UCSD-AML1 (cell line): ENCODE measurements around the gene RSPH10B.
"Not testable (repeated sequence)": the region's sequence is repeated elsewhere in the genome, so short reads cannot be mapped to it uniquely, and the experiment has no call there.

Experiments
- DNase-seq: peaks from one replicate; lab custom pipeline; 2025; ENCODE audit not compliant: unreplicated experiment; lab: John Stamatoyannopoulos, UW

RSPH10B gene

GRCh38 chr7:5930290-5930689 lies 40.2 kb downstream of the RSPH10B start:
- DNase-seq, result not testable (repeated sequence)

- not testable (repeated sequence) for DNase-seq
These were observed 44.1 kb downstream of the RSPH10B start for GRCh38 chr7:5926263-5926870.

DNA sequence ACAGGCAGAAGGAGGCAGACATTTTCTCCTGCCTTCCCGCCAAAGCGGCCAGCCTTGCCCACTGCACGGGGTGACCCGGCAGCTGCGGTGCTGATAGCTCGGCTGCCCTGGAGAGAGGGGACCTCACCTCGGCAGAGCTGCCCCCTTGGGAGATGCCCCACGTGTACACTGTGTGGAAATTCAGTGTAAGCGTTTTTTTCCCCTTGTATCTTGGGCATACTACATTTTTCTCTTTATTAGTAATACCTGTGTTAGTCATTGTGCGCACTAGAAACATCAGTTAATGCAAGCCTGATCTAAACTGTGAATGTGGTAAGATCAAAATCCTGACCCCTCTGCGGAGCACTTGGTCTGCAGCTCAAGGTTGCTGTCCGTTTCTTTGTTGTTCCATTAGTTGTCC lies 45.9 kb downstream of the RSPH10B start:
- not testable (repeated sequence) for DNase-seq

- DNase-seq, result not testable (repeated sequence)
These were observed 46.3 kb downstream of the RSPH10B start for GRCh38 chr7:5924180-5924579.

DNA sequence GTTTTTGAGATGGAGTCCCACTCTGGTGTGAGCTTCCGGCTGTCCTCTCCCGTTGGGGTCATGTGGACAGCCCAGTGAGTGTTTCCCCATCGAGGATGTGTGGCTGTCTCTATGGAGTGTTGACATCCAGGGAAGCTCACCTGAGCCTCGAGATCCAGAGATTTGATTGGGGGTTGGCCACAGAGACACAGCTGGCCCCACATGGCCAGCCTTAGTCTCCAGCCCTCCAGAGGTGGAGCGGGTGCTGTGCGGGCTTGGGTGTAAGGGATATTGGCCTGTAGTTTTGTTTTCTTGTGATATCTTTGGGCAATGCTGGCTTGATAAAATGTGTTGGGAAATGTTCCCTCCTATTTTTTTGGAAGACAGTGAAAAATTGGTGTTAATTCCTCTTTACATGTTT lies 54.0 kb downstream of the RSPH10B start:
- not testable (repeated sequence) for DNase-seq

- not testable (repeated sequence) for DNase-seq
These were observed 61.7 kb downstream of the RSPH10B start for GRCh38 chr7:5908835-5909234.

DNA sequence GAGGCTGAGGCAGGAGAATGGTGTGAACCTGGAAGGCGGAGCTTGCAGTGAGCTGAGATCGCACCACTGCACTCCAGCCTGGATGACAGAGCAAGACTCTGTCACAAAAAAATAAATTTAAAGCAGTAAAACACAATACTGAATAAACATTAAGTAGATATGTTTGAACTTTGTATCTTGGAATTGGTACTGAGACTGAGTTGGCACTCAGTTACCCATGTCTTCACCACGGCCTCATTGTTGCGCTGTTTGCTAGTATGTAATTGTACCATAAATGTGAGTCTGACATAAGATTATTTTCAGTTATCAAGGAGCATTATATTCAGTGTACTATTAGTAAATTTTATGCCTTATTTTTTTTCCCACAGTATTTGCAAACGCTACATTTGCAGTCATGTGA lies 65.8 kb downstream of the RSPH10B start:
- DNase-seq, result not testable (repeated sequence)

GRCh38 chr7:5903002-5903401 lies 67.5 kb downstream of the RSPH10B start:
- not testable (repeated sequence) for DNase-seq

DNA sequence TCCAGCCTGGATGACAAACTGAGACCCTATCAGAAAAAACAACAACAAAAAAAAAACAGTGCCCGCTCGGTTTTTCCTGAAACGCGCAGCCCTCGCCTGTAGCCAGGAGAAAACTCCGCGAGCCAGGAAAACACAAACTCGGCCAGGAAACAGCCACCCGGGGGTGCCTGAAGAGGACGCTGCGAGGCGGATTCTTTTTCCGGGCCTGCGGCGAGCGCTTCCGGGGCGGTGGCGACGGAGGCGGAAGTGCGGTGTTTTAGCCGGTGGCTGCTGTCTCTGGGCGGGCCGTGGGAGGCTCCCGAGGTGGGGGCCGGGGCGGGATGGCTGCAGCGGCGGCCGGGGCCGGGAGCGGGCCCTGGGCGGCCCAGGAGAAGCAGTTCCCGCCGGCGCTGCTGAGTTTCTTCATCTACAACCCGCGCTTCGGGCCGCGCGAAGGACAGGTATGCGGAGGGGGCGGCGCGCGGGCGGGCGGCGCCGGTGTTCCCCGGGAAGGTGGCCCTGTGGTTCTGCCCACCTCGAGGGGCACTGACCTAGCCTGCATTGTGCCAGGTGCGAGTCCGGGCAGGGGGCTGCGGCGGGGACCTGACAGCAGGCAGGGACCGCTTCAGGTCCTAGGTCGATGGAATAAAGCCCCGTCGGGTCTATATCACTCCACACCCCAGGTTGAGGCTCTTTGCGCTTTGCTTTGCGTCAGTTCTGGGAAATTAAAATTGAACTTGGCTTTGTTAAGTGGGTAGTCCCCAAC lies 71.8 kb downstream of the RSPH10B start, which contains the start of gene CCZ1:
Gene CCZ1, plus strand, starts transcription at position 254 of the 745 bp plus-strand sequence. Its CDS starts 67 bp downstream, at position 321.
- DNase-seq, result peak; percentile 71

GRCh38 chr7:5897369-5897919 lies 73.0 kb downstream of the RSPH10B start:
- DNase-seq, result not testable (repeated sequence)

DNA sequence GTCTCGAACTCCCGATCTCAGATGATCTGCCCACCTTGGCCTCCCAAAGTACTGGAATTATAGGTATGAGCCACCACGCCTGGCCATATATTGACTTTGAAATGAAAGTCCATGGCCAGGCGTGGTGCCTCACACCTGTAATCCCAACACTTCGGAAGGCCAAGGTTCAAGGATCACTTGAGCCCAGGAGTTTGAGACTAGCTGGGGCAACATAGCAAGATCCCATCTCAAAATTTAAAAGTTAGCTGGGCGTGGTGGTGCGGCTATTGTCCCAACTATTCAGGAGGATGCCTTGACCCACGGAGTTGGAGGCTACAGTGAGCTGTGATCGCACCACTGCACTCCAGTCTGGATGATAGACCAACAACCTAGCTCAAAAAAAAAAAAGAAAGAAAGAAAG lies 78.0 kb downstream of the RSPH10B start:
- no peak for DNase-seq

GRCh38 chr7:5890244-5890643 lies 80.2 kb downstream of the RSPH10B start:
- DNase-seq, result not testable (repeated sequence)

DNA sequence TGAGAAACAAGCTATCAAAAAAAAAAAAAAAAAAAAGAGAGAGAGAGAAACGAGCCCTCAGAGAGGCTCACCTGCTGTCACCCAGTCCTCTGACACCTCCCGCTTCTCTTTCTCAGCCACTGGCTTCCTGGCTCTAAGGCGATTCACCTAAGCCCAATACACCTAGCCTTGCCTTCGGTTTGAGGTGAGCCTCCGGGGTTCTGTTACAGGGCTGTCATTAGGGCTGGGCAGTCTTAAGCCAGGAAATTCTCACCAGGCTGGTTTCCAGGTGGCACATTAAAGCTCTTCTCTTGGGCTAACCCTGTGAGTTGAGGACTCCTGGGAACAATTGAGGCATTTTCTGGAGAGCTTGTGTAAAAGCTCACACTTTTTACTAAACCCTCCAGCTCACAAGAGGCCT lies 82.5 kb downstream of the RSPH10B start:
- DNase-seq, result not testable (repeated sequence)

DNA sequence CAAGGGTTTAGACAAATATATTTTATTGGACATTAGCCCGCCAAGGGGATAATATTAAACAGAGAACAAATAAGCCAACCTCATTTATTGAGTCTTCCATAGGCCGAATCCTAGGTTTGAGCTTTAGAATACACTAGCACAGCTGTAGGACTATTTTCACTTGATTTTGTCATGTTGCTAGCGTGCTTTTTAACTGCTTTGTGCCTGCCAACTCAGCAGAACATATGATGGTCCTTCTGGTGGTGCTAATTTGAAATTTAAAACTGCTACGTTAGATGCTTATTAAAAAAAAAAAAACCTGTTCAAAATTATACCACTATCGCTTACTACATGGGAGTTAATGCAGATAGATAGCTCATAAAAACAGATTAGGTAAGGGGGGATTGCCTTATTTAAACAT lies 86.1 kb downstream of the RSPH10B start:
- DNase-seq, result not testable (repeated sequence)

- DNase-seq, result not testable (repeated sequence)
These were observed 90.4 kb downstream of the RSPH10B start for GRCh38 chr7:5880106-5880505.

GRCh38 chr7:5879591-5879990 lies 90.9 kb downstream of the RSPH10B start:
- not testable (repeated sequence) for DNase-seq
